ENCODE measurements around the gene LRRC8E.
A peak's percentile ranks its signal among the peaks of the same experiment; 100 is the strongest.
"Not testable (repeated sequence)": the region's sequence is repeated elsewhere in the genome, so short reads cannot be mapped to it uniquely, and the experiment has no call there.

LRRC8E gene

DNA sequence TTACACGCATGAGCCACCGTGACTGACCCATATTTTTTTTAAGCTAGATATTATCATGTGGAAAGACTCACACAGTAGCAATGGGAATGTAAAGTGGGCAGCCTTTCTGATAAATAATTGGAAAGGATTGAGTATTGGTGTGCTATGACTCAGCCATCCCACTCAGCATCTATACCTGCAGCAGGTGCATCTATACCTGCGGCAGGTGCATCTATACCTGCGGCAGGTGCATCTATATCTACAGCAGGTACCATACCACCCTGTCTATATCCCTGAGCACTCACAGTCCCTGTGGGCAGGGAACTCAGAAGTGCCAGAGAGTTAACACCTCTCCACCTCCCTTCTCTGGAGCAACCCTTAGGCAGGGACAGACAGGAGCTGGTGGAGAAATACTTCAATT is 5.2 kb upstream of the LRRC8E start:
- Histone ChIP-seq H4K20me1 (no peaks in the 10 kb centered on the region), H3K27me3 (peaks cover 0 to 9% (median 4%) of the 10 kb centered on the region in 11 experiments; a peak in 11 of 22 replicates), H3K4me1 (peaks cover 12 to 43% (median 30%) of the 10 kb centered on the region in 10 experiments), H3K4me2 (peak overlapping the region in 4 of 11 experiments; percentile 5 to 60 (median 30); a peak in 1 of 22 replicates), H3K36me3 (no peaks in the 10 kb centered on the region), H3K9me3 (replicated peaks in 1 of 11) (0 out of 22 replicates have a peak, but pooled peaks cover 0 to 4% (median 0%) of the 10 kb centered on the region in 11 experiments), H3K4me3 (no peak overlapping the region), H3K27ac (no peak overlapping the region), H3K9ac (no peak overlapping the region)
- no peak for TF ChIP-seq Cebpa-rat (IDR thresholded peaks at IDR 0.05)

DNA sequence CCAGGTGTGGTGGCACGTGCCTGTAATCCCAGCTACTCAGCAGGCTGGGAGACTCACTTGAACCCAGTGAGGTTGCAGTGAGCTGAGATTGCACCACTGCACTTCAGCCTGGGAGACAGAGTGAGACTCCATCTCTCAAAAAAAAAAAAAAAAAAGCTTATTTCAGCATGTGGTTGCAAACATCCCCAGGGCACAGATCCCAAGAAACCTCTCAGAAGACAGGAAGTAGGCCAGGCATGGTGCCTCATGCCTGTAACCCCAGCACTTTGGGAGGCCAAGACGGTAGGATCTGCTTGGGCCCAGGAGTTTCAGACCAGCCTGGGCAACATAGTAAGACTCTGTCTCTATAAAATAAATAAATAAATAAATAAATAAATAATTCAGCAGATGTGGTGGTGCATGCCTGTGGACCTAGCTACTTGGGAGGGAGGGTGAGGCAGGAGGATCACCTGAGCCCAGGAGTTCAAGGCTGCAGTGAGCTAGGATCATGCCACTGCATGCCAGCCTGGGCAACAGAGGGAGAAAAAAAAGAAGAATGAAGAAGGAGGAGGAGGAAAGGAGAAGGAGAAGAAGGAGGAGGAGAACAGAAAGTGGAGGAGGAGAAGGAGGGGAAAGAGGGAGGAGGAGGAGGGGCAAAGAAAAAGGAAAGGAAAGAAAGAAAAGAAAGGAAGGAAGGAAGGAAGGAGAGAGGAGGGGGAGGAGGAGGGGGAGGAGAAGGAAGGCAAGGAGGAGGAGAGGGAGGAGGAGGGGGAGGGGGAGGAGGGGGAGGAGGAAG is 4.3 kb upstream of the LRRC8E start:
- no peak for TF ChIP-seq Cebpa-rat (IDR thresholded peaks at IDR 0.05)
- Histone ChIP-seq H3K27ac (no peak overlapping the region), H3K27me3 (peaks cover 0 to 18% (median 12%) of the 10 kb centered on the region in 11 experiments; a peak in 14 of 22 replicates), H3K4me3 (no peak overlapping the region), H3K4me2 (peak overlapping the region in 9 of 11 experiments; percentile 1 to 60 (median 26); a peak in 10 of 22 replicates), H3K9ac (no peak overlapping the region), H3K36me3 (no peaks in the 10 kb centered on the region), H3K9me3 (replicated peaks in 1 of 11) (0 out of 22 replicates have a peak, but pooled peaks cover 0 to 4% (median 0%) of the 10 kb centered on the region in 11 experiments), H4K20me1 (no peaks in the 10 kb centered on the region), H3K4me1 (peaks cover 12 to 38% (median 27%) of the 10 kb centered on the region in 10 experiments)

DNA sequence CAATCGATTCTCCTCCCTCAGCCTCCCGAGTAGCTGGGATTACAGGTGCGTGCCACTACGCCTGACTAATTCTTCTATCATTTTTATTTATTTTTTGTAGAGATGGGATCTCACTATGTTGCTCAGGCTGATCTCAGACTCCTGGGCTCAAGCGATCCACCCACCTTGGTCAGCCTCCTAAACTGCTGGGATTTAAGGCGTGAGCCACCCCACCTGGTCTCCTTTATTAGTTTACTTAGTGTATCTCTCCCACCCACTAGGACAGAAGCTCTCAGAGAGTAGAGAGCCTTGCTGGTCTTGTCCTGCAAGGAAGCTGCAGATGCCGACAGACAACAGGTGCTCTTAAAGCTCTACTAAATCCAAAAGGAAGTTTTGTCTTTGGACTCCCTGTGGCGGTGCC is 2.5 kb upstream of the LRRC8E start:
- Histone ChIP-seq H3K27me3 (peaks cover 0 to 22% (median 16%) of the 10 kb centered on the region in 11 experiments; a peak in 14 of 22 replicates), H3K4me3 (no peak overlapping the region), H3K27ac (no peak overlapping the region), H4K20me1 (no peaks in the 10 kb centered on the region), H3K36me3 (no peaks in the 10 kb centered on the region), H3K9ac (no peak overlapping the region), H3K4me1 (peaks cover 12 to 37% (median 24%) of the 10 kb centered on the region in 10 experiments), H3K9me3 (replicated peaks in 1 of 11) (0 out of 22 replicates have a peak, but pooled peaks cover 0 to 4% (median 0%) of the 10 kb centered on the region in 11 experiments), H3K4me2 (no peak overlapping the region)
- TF ChIP-seq Cebpa-rat (IDR thresholded peaks at IDR 0.05): no peak

DNA sequence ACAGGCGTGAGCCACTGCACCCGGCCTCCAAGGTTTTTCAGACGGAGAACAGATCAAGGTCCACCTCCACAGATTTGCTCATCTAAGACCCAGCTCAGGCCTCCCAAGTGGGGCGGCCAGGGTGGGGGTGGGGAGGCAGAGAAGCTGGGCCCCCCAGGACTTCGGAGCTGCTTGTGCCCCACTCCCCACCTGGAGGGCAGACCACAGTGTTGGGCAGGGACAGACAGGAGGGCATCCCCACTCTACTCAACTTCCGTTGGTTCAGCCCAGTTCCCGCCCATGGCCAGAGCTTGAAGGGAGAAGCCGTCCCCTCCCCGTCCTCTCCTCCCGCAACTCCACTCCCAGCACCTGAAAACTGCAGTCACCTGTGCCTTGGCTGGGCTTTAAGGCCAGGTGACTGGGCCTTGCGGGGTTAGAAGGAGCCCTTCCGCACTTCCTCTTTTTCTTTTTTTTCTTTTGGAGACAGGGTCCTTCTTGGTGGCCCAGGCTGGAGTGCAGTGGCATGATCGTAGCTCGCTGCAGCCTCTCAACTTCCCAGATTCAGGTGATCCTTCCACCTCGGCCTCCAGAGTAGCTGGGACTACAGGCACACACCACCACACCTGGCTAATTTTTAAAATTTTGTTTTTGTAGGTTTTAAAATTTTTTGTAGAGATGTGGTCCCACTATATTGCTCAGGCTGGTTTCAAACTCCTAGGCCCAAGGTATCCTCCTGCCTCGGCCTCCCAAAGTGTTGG is 734 bp upstream of the LRRC8E start:
- H3K4me3 ChIP-seq: no peak overlapping the region
- H3K4me2 ChIP-seq: no peak overlapping the region; a peak in 1 of 22 replicates
- H3K9me3 ChIP-seq (replicated peaks in 1 of 11): no peaks in the 10 kb centered on the region
- no peak overlapping the region for H3K27ac ChIP-seq
- peaks cover 0 to 22% (median 16%) of the 10 kb centered on the region in 11 experiments; a peak in 14 of 22 replicates for H3K27me3 ChIP-seq
- no peaks in the 10 kb centered on the region for H4K20me1 ChIP-seq
- peaks cover 21 to 55% (median 40%) of the 10 kb centered on the region in 10 experiments for H3K4me1 ChIP-seq
- no peak overlapping the region for H3K9ac ChIP-seq
- no peak for TF ChIP-seq Cebpa-rat (IDR thresholded peaks at IDR 0.05)
- no peaks in the 10 kb centered on the region for H3K36me3 ChIP-seq

DNA sequence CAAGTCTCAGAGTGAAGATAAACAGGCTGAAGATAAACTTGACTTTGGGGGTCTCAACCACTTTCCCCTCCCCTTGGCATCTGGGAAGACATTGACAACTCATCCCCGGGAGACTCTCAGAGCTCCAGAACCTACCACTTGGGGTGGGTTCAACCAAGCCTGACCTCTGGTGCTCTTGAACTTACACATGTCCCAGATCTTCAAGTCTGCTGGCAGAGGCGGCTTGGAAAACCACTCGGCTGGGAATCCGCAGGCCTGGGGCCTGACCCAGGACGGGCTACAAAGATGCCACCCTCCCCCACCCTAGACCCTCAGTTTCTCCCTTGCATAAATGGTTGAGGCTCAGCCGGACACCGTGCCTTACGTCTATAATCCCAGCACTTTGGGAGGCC is 512 bp downstream of the LRRC8E start:
- no peak for TF ChIP-seq Cebpa-rat (IDR thresholded peaks at IDR 0.05)
- H3K4me1 ChIP-seq: peaks cover 12 to 56% (median 35%) of the 10 kb centered on the region in 10 experiments
- no peaks in the 10 kb centered on the region for H3K9me3 ChIP-seq (replicated peaks in 1 of 11)
- no peak overlapping the region for H3K27ac ChIP-seq
- no peak overlapping the region for H3K9ac ChIP-seq
- peaks cover 0 to 22% (median 16%) of the 10 kb centered on the region in 11 experiments; a peak in 14 of 22 replicates for H3K27me3 ChIP-seq
- no peak overlapping the region for H3K4me3 ChIP-seq
- no peak overlapping the region for H3K4me2 ChIP-seq
- H4K20me1 ChIP-seq: no peaks in the 10 kb centered on the region
- no peaks in the 10 kb centered on the region for H3K36me3 ChIP-seq

DNA sequence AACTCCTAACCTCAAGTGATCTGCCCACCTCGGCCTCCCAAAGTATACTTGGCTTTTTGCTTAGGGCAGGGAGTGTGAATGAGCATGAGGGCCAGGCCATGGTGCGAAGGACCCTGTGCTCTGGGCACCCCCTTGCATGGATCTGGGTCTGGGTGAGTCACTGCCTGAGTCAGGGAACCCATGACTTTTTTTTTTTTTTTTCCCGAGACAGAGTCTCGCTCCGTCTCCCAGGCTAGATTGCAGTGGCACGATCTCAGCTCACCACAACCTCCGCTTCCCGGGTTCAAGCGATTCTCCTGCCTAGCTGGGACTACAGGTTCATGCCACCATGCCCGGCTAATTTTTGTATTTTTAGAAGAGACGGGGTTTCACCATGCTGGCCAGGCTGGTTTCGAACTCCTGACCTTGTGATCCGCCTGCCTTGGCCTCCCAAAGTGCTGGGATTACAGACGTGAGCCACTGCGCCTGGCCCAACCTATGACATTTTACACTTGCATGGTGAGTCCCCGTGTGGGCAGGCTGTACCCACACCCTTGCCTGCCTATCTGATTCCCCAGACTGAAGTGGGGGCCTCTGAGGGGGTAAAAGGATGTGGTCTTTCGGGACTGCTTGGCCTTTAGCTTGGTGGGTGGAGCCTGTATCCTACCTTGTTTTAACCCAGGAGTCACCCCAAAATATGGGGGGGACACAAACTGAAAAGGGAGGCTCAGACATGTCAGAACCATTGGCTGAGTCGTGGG is 5.2 kb downstream of the LRRC8E start:
- Histone ChIP-seq H3K4me2 (0 out of 22 replicates have a peak overlapping the region, but pooled peaks of 1 of the 11 experiments have one; percentile 77), H3K4me1 (peaks cover 9 to 43% (median 29%) of the 10 kb centered on the region in 10 experiments), H3K27me3 (peaks cover 0 to 11% (median 7%) of the 10 kb centered on the region in 11 experiments; a peak in 14 of 22 replicates)
- not testable (repeated sequence) for H3K27ac ChIP-seq; H4K20me1 ChIP-seq; H3K9me3 ChIP-seq (replicated peaks in 1 of 11); H3K9ac ChIP-seq; H3K36me3 ChIP-seq; H3K4me3 ChIP-seq

DNA sequence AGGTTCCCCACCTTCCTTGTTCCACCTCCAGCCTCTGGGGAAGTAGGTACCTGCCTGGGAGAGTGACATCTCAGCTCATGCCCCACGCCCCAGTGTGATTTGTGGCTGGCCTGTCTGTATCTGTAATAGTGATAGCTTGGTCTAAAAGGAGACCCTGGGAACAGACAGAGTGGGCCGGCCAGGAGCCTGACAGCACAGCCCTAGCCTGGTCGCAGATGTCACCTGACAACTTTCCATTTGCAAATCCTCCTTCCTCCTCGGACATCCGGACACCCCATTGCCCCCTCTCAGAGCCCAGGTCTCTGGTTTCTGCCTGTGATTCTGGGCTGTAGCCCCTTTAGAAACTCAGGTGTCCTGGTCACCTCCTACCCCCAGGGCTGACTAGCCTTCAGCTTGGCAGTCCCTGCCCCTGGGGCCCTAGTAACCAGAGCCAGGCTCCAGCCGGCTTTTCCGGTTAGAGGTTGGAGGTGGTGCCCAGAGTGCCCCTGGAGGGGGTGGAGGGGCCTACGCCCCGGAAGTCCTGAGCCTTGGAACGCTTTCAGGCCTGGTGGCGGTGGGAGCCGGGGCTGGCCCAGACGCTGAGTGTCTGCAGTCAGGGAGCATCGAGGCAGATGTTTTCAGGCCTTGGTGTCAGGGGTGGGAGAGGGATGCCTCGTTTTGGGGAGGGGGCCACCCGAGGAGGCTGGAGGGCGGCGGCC is 6.5 kb downstream of the LRRC8E start:
- no peaks in the 10 kb centered on the region; a peak in 1 of 22 replicates for H4K20me1 ChIP-seq
- peaks cover 9 to 43% (median 29%) of the 10 kb centered on the region in 10 experiments for H3K4me1 ChIP-seq
- no peak for TF ChIP-seq Cebpa-rat (IDR thresholded peaks at IDR 0.05)
- no peak overlapping the region for H3K4me2 ChIP-seq
- H3K27me3 ChIP-seq: no peaks in the 10 kb centered on the region
- H3K27ac ChIP-seq: no peak overlapping the region
- no peaks in the 10 kb centered on the region for H3K36me3 ChIP-seq
- H3K9ac ChIP-seq: peak overlapping the region in 1 of 11 experiments; percentile 37; a peak in 1 of 22 replicates
- no peak overlapping the region for H3K4me3 ChIP-seq
- no peaks in the 10 kb centered on the region for H3K9me3 ChIP-seq (replicated peaks in 1 of 11)

DNA sequence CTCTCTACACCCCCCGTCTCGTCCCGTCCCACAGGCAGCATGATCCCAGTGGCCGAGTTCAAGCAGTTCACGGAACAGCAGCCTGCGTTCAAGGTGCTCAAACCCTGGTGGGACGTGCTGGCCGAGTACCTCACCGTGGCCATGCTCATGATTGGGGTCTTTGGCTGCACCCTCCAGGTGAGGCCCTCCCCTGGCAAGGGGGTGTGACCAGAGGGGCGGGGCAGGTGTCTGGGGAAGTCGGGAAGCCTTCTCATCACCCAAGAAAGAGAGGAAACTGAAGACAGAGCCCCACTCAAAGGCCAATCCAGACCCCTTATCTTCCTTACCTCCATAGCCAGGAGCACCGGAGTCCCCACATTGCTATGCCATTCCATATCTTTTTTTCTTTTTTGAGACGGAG is 7.3 kb downstream of the LRRC8E start:
- H3K36me3 ChIP-seq: no peaks in the 10 kb centered on the region
- H3K27me3 ChIP-seq: no peaks in the 10 kb centered on the region
- H3K4me3 ChIP-seq: no peak overlapping the region
- peaks cover 9 to 40% (median 29%) of the 10 kb centered on the region in 10 experiments for H3K4me1 ChIP-seq
- no peaks in the 10 kb centered on the region; a peak in 1 of 22 replicates for H4K20me1 ChIP-seq
- no peak for TF ChIP-seq Cebpa-rat (IDR thresholded peaks at IDR 0.05)
- H3K9me3 ChIP-seq (replicated peaks in 1 of 11): no peaks in the 10 kb centered on the region
- no peak overlapping the region for H3K27ac ChIP-seq
- H3K4me2 ChIP-seq: no peak overlapping the region
- no peak overlapping the region for H3K9ac ChIP-seq
